ENCODE measurements around the gene UBE2M. TPM values are rescaled to one million over a fixed set of nuclear protein-coding genes. Genes with fewer than 3 reads are reported as not detected.
"Not testable (repeated sequence)": the region's sequence is repeated elsewhere in the genome, so short reads cannot be mapped to it uniquely, and the experiment has no call there.

UBE2M gene
- total RNA-seq, 1 donor from 2014 or later, result 45.5 TPM

DNA sequence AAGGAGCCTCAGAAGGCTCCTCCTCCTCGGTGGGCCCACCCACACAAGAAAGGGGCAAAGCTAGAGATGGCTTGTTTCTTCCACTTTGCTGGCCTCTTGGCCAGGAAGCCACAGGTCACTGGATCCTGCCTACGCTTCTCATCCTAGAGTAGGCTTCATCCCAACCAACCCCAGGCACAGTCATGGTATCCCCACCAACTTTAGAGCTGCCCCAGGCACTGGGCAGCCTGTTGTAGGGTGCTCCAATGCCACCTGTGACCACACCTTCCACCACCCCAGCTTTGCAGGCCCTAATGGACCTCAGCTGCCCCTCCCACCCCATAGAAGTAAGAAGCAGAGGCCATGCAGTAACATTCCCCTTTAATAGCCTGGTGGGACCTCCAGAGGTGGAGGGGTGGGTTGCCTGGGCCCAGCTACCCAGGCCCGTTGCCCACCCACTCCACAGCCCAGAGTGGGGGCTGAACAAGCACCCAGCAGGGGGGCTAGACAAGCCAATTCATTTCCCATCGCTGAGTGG lies 3.0 kb downstream of the UBE2M start:
- no peak for DNase-seq

DNA sequence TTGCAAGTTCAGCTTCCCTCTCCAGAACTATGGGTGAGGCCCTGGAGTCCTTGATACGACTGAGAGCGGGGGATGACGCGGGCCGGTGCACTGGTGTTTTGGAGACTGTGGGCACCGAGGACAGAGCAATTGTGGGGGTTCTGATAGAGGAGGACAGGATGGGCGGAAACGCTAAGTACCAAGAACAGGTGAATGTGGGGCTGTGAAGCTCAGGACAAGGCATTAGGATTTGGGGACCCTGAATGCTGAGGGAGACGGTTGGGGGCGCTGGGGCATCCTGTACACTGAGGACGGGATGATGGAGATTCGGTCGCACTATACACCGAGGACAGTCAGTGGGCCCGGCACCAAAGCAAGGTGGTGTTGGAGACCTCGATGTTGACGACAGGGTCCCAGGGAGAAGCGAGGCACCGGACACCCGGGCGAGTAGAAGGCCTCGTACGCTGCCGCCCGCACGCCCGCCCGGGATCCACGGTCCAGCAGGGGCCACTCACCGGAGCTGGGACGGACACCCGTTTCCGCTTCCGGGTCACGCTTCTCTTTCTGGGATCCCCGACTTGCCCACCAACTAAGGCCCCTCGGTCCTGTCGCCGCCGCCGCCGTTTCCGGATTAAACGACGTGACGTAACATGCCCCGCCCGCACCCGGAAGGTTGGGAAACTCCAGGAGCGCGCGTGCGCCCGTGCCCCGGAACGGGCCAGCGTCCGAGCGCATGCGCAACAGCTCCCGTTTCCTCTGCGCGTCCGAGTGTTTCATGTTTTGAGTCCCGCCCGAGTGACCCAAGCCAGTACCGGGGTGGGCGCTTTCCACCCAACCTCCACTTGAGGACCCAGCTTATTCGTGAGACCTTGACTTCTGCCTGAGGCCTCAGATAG lies 3.7 kb downstream of the UBE2M start, which contains the start of gene CHMP2A:
Gene CHMP2A, minus strand, starts transcription at position 612 of the 875 bp plus-strand sequence. CDS start 893 bp downstream, outside the sequence.
- DNase-seq, result no peak

DNA sequence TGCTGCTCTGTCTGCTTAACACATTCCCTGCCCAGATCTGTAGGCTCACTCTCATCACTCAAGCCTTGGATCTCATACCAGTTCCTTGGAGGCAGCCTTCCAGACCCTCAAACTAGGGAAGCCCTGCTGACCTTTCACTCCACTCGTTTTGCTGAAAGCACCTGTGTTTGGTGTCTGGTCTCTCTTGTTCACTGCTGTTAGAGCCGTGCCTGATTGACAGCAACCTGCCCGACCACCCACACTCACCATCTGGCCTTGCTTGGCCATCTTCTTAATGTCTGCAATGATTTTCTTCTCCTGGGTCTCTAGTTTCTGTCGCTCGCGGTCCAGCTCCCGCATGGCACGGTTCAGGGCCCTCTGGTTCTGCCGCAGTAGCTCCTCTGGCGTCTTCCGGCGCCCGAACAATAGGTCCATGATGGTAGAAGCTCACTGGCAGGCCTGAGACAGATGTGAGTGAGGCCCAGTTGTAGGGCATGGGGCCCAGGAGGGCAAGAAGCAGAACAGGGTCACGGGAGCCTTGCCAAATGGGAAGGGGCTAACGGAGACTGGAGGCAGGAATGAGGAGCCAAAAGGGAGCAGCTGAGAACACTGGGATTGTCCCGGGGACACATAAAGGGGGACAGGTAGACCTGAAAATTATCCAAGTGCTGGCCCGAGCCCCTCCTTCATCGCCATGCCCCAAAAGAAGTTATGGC lies 4.5 kb downstream of the UBE2M start:
- DNase-seq, result no peak

DNA sequence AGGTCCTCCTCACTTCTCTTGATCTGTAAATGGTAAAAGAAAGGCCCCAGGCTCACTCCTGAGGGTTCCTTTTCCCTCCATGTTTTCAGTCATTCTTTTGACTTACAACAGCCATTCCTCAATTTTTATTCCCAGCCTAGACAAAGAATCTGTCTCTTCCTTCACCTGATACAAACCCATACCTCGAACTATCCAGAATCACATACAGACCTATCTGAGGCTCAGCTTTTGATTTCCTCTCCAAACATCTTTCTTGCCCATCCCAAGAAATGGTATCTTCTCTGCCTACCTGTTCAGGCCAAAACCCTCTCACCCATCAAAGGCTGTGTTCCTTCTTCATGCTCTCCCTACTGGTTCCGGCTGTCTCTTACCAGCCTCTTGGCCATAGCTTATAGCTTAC lies 5.8 kb downstream of the UBE2M start:
- no peak for DNase-seq

DNA sequence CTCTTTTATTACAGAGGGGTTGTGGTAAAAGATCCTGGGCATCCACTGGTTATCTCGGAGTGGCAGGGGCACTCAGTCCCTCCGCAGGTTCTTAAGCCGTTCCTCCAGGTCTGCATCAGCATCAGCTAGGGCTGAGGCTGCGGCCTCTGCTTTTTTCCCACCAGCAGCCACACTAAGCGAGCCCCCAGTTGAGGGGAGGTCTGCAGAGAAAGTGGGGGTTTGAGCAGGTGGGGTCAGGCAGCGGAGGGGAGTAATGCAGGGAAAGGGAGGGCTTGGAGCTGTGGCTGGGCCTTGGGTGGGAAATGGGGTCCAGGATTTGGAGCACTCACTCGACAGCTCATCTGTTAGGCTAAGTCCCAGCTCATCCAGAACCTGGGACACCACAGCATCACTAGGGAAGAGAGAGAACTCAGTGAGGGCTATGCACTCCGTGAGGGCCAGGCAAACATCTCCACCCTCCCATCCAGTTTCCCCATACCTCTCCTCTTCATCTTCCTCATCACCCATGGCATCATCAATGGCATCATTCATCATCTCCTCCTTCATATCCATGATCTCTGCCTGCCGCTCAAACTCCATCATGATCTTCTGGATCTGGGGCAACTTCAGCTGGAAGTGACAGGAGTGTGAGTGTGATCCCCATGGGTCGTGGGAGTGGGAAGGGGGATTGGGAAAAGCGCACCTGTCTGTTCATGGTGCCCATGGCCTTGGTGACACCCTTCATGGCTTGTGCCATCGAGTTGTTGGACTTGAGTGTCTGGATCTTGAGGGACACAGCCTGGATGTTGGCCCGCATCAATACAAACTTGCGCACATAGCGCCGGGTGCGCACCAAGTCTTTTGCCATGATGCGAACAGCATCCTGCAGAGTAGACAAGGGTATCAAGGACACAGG lies 6.6 kb downstream of the UBE2M start:
- no peak for DNase-seq

DNA sequence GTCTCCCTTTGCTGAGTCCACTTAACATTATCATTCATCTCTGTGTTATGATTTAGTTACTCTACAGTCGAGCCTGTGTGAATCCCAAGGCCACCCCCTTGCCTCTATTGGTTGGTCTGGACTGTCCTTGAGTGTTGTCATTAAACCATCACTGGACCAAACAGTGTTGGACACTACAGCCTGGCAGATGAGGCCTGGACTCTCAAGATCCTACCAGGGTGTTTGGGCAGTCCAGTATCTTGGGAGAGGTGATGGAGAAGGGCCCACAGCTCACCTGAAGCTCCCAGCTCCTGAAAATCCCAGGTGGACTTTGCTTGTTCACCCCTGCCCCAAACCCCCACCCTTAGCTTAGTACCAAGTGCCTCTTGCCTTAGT lies 7.3 kb downstream of the UBE2M start:
- DNase-seq, result no peak

DNA sequence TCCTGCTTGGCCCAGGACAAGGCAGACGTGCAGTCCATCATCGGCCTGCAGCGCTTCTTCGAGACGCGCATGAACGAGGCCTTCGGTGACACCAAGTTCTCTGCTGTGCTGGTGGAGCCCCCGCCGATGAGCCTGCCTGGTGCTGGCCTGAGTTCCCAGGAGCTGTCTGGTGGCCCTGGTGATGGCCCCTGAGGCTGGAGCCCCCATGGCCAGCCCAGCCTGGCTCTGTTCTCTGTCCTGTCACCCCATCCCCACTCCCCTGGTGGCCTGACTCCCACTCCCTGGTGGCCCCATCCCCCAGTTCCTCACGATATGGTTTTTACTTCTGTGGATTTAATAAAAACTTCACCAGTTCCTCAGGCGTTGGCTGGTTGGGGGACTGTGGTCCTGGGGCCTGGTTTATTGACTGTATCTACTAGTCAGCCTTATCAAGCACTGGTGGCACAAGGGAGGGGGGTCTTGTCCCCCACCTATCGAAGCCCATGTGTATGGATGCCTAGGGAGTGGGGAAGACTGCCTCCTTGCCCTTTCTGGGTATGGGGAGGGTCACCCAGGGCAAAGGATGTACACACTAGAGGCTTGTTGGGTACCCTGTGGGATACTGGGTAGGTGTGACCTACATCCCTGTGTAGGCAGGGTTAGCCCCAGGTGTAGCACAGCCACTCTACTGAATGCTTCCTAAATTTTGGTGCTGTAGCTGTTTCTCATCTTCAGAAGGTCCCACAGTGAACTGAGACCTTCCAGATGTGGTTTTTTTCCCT lies 7.9 kb downstream of the UBE2M start:
- DNase-seq, result no peak

DNA sequence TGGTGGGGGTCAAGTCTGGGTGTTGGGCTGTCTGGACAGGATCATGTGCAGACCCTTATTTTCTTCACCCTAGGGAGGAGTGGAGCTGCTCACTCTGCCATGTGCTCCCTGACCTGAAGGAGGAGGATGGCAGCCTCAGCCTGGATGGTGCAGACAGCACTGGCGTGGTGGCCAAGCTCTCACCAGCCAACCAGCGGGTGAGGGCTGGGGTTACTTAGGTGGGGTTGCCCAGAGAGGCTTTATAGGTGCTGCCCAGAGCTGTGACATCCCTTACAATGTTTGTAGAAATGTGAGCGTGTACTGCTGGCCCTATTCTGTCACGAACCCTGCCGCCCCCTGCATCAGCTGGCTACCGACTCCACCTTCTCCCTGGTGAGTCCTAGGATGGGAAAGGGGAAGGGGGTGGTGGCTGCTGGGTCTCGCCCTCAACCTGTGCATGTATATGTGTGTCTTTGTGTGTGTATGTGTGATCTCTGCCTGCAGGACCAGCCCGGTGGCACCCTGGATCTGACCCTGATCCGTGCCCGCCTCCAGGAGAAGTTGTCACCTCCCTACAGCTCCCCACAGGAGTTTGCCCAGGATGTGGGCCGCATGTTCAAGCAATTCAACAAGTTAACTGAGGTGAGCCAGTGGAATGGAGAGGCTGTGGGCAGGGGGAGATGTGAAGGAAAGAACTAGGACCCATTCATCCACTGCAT lies 8.6 kb downstream of the UBE2M start:
- DNase-seq, result no peak

DNA sequence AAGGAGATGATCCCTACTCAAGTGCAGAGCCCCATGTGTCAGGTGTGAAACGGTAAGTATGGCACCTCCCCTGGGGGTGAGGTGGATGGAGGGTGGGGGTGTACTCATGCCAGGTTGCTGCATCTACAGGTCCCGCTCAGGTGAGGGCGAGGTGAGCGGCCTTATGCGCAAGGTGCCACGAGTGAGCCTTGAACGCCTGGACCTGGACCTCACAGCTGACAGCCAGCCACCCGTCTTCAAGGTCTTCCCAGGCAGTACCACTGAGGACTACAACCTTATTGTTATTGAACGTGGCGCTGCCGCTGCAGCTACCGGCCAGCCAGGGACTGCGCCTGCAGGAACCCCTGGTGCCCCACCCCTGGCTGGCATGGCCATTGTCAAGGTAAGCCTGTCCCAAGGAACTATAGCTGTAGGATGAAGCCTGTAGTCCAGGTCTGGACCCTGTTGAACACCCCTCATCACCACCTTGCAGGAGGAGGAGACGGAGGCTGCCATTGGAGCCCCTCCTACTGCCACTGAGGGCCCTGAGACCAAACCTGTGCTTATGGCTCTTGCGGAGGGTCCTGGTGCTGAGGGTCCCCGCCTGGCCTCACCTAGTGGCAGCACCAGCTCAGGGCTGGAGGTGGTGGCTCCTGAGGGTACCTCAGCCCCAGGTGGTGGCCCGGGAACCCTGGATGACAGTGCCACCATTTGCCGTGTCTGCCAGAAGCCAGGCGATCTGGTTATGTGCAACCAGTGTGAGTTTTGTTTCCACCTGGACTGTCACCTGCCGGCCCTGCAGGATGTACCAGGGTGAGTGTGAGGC lies 9.3 kb downstream of the UBE2M start:
- DNase-seq, result no peak

DNA sequence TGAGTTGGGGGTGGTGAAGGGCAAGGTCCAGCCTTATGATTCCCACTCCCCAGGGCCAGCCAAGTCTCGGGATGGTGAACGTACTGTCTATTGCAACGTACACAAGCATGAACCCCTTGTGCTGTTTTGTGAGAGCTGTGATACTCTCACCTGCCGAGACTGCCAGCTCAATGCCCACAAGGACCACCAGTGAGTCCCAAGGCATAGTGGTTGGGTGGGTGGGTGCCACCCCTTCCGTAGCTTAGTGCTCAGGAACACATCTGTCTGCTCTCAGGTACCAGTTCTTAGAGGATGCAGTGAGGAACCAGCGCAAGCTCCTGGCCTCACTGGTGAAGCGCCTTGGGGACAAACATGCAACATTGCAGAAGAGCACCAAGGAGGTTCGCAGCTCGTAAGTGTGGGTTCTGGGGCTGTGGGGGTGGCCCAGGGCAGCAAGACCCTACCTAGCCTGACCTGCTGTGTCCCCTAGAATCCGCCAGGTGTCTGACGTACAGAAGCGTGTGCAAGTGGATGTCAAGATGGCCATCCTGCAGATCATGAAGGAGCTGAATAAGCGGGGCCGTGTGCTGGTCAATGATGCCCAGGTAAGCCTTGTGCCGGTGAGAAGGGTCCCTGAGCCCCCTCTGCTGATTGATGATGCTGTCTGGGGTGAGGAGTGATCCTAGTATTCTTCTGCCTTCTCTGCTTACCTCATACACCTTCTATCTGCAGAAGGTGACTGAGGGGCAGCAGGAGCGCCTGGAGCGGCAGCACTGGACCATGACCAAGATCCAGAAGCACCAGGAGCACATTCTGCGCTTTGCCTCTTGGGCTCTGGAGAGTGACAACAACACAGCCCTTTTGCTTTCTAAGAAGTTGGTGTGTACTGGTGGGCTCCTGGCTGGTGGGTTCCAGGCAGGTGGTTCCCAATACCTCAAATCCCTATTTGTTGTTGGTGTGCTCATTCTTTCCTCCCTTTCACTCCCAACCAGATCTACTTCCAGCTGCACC lies 10.8 kb downstream of the UBE2M start:
- DNase-seq, result no peak

DNA sequence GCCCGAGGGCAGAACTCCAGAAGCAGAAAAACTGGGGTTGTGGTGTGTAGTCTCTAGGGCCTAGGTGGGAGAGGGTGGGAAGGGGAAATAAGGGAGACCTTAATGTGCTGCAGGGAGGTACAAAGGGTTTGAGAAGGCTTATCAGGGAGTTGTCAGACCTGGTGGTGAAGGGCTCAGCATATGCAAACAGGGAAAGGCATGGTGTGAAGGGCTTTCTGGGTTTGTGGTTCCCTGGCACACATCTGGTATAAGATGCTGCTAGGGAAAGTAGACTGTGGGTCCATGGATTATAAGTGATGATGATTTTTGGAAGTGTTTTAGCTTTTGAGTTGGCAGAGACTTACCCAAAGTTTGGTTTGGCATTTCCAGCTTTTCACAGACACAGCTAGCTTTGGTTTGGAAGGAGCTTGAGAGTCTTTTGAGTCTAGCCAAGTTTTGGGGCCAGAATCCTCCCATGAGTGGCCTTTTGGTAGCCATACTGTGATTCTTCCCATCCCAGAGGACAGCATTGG lies 12.3 kb downstream of the UBE2M start:
- no peak for DNase-seq

DNA sequence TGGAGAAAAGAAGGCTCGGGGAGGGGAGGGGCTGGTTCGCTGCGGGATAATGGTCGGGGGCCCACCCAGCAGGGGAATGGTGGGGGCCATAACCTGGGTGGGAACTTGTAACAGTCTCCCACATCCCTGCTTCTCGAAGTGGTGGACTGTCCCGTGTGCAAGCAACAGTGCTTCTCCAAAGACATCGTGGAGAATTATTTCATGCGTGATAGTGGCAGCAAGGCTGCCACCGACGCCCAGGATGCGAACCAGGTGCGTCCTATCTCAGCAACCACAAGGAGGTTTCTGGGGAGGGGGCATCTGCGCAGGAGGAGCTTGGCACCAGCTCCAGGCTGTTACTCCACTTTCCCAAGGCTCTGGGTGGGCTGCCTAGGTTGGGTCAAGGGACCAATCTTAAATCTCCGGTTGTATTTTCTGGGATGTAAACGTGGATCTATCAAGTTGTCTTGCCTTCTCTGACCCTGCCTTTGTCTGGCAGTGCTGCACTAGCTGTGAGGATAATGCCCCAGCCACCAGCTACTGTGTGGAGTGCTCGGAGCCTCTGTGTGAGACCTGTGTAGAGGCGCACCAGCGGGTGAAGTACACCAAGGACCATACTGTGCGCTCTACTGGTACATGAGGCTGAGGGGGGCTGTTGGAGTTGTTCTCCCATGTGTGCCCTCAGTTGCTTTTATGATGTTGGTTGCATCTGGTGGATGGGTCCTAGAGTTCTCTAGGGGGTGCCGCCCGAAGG lies 13.0 kb downstream of the UBE2M start:
- DNase-seq, result no peak

DNA sequence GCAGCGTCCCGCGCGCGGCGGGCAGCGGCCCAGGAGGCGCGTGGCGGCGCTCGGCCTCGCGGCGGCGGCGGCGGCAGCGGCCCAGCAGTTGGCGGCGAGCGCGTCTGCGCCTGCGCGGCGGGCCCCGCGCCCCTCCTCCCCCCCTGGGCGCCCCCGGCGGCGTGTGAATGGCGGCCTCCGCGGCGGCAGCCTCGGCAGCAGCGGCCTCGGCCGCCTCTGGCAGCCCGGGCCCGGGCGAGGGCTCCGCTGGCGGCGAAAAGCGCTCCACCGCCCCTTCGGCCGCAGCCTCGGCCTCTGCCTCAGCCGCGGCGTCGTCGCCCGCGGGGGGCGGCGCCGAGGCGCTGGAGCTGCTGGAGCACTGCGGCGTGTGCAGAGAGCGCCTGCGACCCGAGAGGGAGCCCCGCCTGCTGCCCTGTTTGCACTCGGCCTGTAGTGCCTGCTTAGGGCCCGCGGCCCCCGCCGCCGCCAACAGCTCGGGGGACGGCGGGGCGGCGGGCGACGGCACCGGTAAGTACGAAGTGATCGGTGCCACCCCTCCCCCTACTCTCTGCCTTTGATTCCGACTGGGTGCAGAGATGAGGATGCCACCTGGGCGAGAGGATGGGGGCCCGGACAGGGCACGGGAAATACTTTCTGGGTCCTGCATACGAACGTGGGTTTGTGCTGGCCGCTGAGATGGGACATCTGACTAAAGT lies 13.7 kb downstream of the UBE2M start:
- DNase-seq, result no peak

DNA sequence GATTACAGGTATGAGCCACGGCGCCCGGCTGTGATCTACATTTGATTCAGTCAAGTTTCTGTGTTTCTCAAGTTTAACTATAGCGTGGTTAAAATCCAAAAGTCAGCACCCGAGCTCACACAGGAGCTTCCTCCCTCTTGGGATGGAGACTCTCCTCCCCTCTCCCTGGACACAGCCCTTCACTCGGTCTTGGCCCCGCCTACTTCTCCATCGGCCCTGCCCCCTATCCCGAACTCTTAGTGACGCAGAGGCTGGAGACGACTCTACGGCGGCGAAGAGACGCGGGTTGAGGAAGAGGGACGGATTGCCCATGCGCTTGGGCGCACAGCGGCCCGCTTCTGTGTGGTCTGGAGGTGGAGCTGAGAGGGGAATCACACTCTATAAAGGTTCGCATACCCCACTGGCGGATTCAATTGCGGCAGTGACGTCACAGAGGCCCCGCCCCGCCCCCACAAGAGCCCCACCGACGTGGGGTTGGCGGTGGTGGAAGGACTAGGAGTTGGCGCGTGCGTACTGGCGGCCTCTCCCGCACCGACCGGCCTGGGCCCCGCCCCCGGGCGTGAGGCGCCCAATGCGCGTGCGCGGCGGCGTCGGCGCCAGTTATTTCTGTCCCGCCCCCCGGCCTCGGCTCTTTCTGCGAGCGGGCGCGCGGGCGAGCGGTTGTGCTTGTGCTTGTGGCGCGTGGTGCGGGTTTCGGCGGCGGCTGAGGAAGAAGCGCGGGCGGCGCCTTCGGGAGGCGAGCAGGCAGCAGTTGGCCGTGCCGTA lies 14.4 kb downstream of the UBE2M start, which contains the start of gene TRIM28:
Gene TRIM28, plus strand, starts transcription at position 239 of the 765 bp plus-strand sequence. CDS start 694 bp downstream, outside the sequence.
- no peak for DNase-seq

DNA sequence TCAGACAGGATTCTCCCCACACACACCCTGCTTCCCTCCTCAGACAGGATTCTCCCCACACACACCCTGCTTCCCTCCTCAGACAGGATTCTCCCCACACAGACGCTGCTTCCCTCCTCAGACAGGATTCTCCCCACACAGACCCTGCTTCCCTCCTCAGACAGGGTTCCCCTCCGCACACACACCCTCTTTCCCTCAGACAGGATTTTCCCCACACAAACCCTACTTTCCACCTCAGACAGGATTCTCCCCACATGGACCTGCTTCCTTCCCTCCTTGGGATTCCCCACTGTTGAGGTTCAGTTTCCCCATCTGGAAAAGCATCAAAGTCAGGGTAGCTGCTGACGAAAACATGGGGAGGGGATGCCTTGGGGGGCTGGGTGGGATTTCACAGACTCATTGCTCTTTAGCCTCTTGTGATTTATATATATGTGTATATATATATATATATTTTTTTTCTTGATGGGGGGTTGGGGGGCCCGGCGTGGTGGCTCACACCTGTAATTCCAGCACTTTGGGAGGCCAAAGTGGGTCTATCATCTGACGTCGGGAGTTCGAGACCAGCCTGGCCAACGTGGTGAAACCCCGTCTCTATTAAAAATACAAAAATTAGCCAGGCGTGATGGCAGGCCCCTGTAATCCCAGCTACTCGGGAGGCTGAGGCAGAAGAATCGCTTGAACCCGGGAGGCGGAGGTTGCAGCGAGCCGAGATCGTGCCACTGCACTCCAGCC lies 15.6 kb downstream of the UBE2M start:
- not testable (repeated sequence) for DNase-seq
